ENCODE results near the gene TGFBR1. TPM values are rescaled to one million over a fixed set of nuclear protein-coding genes. Genes with fewer than 3 reads are reported as not detected.
A peak's percentile ranks its signal among the peaks of the same experiment; 100 is the strongest.

TGFBR1 gene
- total RNA-seq, 4 donors from 2014 or later: 20.2 to 34.3 (median 25.6) TPM

GRCh38 chr9:99106044-99106375, 1.1 kb downstream of the TGFBR1 start:
- Histone ChIP-seq H3K9me3 (no peaks in the 10 kb centered on the region), H3K36me3 (no peaks in the 10 kb centered on the region), H3K4me3 (peak overlapping the region; percentile 76 to 92 (median 82)), H3K4me1 (peaks cover 27 to 77% (median 27%) of the 10 kb centered on the region in 3 donors), H3K27me3 (no peaks in the 10 kb centered on the region), H3K27ac (peak overlapping the region; percentile 91 to 99 (median 94))
- WGBS, 2 donors: 1% methylated on average over 9 of the region's 9 CpGs
- intact Hi-C loops (cut with DNase I): no loop called here
- no peak for TF ChIP-seq CTCF (IDR thresholded peaks at IDR 0.05)
- TF ChIP-seq POLR2A (IDR thresholded peaks at IDR 0.05): no peak
- no peak for DNase-seq

- intact Hi-C loops (cut with DNase I): no loop called here
- H3K9me3 ChIP-seq: no peaks in the 10 kb centered on the region
- peaks cover 31 to 84% (median 38%) of the 10 kb centered on the region in 3 donors for H3K4me1 ChIP-seq
- no peaks in the 10 kb centered on the region for H3K36me3 ChIP-seq
- peak overlapping the region in 2 of 4 donors; percentile 2 to 40 for H3K27ac ChIP-seq
- WGBS, 2 donors: 16 to 20% methylated on average over 3 of the region's 3 CpGs
- TF ChIP-seq POLR2A (IDR thresholded peaks at IDR 0.05) (no peak), CTCF (IDR thresholded peaks at IDR 0.05) (no peak)
- H3K27me3 ChIP-seq: no peaks in the 10 kb centered on the region
- no peak for DNase-seq
- H3K4me3 ChIP-seq: peak overlapping the region in 1 of 4 donors; percentile 92
Observed at GRCh38 chr9:99107421-99107820, 2.5 kb downstream of the TGFBR1 start.

GRCh38 chr9:99108131-99108530, 3.2 kb downstream of the TGFBR1 start:
- Histone ChIP-seq H3K4me1 (peaks cover 37 to 84% (median 44%) of the 10 kb centered on the region in 3 donors), H3K4me3 (no peak overlapping the region), H3K27me3 (no peaks in the 10 kb centered on the region), H3K36me3 (no peaks in the 10 kb centered on the region), H3K27ac (peak overlapping the region in 2 of 4 donors; percentile 15 to 40), H3K9me3 (no peaks in the 10 kb centered on the region)
- no peak for TF ChIP-seq CTCF (IDR thresholded peaks at IDR 0.05)
- TF ChIP-seq POLR2A (IDR thresholded peaks at IDR 0.05): no peak
- 75 to 93% methylated on average over 2 of the region's 2 CpGs for WGBS, 2 donors
- intact Hi-C loops (cut with DNase I): no loop called here
- no peak for DNase-seq

- 66 to 85% methylated on average over 3 of the region's 3 CpGs for WGBS, 2 donors
- intact Hi-C loops (cut with DNase I): no loop called here
- no peak for TF ChIP-seq CTCF (IDR thresholded peaks at IDR 0.05)
- no peak for TF ChIP-seq POLR2A (IDR thresholded peaks at IDR 0.05)
- Histone ChIP-seq H3K4me3 (no peak overlapping the region), H3K9me3 (no peaks in the 10 kb centered on the region), H3K4me1 (peaks cover 37 to 84% (median 38%) of the 10 kb centered on the region in 3 donors), H3K36me3 (no peaks in the 10 kb centered on the region), H3K27ac (peak overlapping the region in 1 of 4 donors; percentile 36), H3K27me3 (no peaks in the 10 kb centered on the region)
- no peak for DNase-seq
Observed at GRCh38 chr9:99109522-99109921, 4.6 kb downstream of the TGFBR1 start.

- peak overlapping the region in 2 of 4 donors; percentile 30 to 59 for H3K27ac ChIP-seq
- no peaks in the 10 kb centered on the region for H3K9me3 ChIP-seq
- DNase-seq: no peak
- H3K36me3 ChIP-seq: no peaks in the 10 kb centered on the region
- H3K27me3 ChIP-seq: no peaks in the 10 kb centered on the region
- H3K4me3 ChIP-seq: no peak overlapping the region
- H3K4me1 ChIP-seq: peaks cover 23 to 87% (median 28%) of the 10 kb centered on the region in 3 donors
- no peak for TF ChIP-seq CTCF (IDR thresholded peaks at IDR 0.05)
- TF ChIP-seq POLR2A (IDR thresholded peaks at IDR 0.05): no peak
- WGBS, 2 donors: 24 to 44% methylated on average over 6 of the region's 6 CpGs
- intact Hi-C loops (cut with DNase I): no loop called here
Observed at GRCh38 chr9:99112750-99113413, 8.0 kb downstream of the TGFBR1 start.
